ENCODE measurements around the gene NSF.
A peak's percentile ranks its signal among the peaks of the same experiment; 100 is the strongest.
"Not testable (repeated sequence)": the region's sequence is repeated elsewhere in the genome, so short reads cannot be mapped to it uniquely, and the experiment has no call there.

The NSF gene

DNA sequence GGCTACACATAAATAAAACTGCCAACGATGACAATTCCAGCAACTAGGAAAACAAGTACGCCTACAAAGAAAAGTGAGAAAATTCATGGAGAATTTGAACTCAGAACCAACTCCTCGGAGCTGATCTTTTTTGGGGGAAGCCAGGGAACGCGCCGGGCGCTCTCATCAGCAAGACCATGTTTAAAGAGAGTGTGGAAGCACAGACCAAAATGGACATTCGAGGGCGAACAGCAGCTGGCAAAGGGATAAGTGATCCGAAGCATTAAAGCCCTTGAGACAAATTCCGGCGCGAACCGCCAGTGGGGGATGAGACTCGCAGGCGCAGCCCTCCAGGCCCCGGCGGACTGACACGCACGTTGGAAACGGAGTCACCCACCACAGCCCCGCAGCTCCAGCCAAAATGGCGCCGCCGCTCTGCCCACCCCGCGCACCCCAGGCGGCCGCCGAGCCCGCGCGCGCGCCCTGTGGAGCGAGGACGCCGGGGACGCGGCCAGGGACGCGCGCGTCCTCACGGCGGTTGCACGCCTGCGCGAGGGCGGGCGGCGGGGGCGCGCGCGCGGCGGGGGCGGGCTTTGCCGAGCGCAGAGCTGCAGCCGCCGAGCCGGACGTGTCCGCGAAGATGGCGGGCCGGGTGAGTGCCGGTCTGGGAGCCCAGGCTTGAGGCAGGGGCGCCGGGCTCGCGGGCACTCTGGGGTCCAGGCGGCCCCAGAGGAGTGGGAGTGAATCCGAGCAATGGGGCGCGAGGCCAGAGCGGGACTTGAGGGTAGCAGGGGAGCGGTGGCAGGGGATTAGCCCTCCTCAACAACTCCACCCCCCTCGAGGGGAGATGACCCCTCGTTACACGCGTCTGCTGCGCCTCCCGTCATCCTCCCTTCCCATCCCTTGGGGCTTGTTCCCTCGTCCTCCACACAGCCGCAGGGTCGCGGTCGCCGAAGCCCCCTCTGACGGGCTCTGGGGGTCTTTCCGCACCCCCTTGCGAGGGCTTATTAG lies at the start of gene NSF:
Gene NSF, plus strand, starts transcription at position 513 of the 990 bp plus-strand sequence. Its CDS starts 107 bp downstream, at position 620.
- not testable (repeated sequence) for H3K4me3 Mint-ChIP-seq; H3K36me3 Mint-ChIP-seq (ENCODE audit: low read depth); H3K27me3 Mint-ChIP-seq; H3K4me1 Mint-ChIP-seq (ENCODE audit: low read depth); DNase-seq; H3K9me3 Mint-ChIP-seq; H3K27ac Mint-ChIP-seq

DNA sequence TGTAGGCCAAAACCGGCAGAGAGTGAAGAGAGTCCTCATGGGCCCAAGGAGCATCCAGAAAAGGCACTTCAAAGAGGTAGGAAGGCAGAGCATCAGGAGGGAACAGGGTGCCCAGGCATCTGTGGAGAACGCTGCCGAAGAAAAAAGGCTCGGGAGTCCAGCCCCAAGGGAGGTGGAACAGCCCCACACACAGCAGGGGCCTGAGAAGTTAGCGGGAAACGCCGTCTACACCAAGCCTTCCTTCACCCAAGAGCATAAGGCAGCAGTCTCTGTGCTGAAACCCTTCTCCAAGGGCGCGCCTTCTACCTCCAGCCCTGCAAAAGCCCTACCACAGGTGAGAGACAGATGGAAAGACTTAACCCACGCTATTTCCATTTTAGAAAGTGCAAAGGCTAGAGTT lies 41.9 kb upstream of the NSF start:
- not testable (repeated sequence) for DNase-seq; H3K4me3 Mint-ChIP-seq; H3K9me3 Mint-ChIP-seq; H3K4me1 Mint-ChIP-seq (ENCODE audit: low read depth); H3K27ac Mint-ChIP-seq; H3K36me3 Mint-ChIP-seq (ENCODE audit: low read depth); H3K27me3 Mint-ChIP-seq

- not testable (repeated sequence) for DNase-seq; H3K9me3 Mint-ChIP-seq; H3K27me3 Mint-ChIP-seq; H3K4me3 Mint-ChIP-seq; H3K36me3 Mint-ChIP-seq (ENCODE audit: low read depth); H3K4me1 Mint-ChIP-seq (ENCODE audit: low read depth); H3K27ac Mint-ChIP-seq
Measured at GRCh38 chr17:46559155-46559554, 31.3 kb upstream of the NSF start.

DNA sequence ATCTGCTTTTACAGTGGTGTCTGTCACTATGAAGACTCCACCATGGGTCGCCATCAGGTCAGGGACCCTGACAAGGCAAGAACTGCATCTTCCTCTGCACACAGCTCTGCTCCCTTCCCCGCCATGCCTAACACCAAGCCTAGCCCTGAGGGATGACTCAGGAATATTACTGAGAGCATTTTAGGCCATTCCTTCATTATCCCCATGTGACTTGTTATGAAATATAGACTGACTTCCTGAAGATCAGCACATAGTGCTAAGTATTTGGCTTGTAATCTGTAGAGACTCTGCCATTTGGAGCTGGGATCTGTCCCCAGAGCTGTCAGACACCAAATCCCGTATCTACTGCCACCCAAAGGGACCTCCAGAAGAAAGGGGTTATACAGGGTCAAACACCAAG lies 30.4 kb upstream of the NSF start:
- not testable (repeated sequence) for H3K27me3 Mint-ChIP-seq; DNase-seq; H3K27ac Mint-ChIP-seq; H3K36me3 Mint-ChIP-seq (ENCODE audit: low read depth); H3K4me3 Mint-ChIP-seq; H3K4me1 Mint-ChIP-seq (ENCODE audit: low read depth); H3K9me3 Mint-ChIP-seq

- H3K27ac Mint-ChIP-seq; DNase-seq; H3K4me1 Mint-ChIP-seq (ENCODE audit: low read depth); H3K4me3 Mint-ChIP-seq; H3K9me3 Mint-ChIP-seq; H3K36me3 Mint-ChIP-seq (ENCODE audit: low read depth); H3K27me3 Mint-ChIP-seq: not testable (repeated sequence)
Measured at GRCh38 chr17:46566284-46566683, 24.2 kb upstream of the NSF start.

- not testable (repeated sequence) for H3K27me3 Mint-ChIP-seq, H3K9me3 Mint-ChIP-seq, H3K27ac Mint-ChIP-seq
Measured at GRCh38 chr17:46566980-46567379, 23.5 kb upstream of the NSF start.

DNA sequence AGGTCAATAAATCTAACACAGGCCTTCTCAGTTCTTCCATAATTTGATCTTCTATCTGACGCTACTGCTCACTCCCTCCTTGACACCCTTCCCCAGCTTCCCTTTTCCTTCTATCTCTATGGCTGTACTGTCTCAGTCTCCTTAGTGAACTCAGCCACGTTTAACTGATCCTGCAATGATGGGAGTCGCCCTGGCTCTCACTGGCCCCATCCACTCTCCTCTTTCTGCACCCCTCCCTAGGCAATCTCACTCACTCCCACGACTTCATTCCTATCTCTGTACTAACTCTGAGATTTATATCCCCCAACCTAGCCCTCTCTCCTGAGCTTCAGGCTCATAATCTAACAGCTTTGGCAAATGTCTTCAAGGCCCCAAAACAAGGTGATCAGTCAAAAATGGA lies 18.7 kb upstream of the NSF start:
- not testable (repeated sequence) for H3K9me3 Mint-ChIP-seq; DNase-seq; H3K36me3 Mint-ChIP-seq (ENCODE audit: low read depth); H3K27me3 Mint-ChIP-seq; H3K4me1 Mint-ChIP-seq (ENCODE audit: low read depth); H3K4me3 Mint-ChIP-seq; H3K27ac Mint-ChIP-seq

More at GRCh38 chr17:46566980-46567379, 23.5 kb upstream of the NSF start:
- H3K4me3 Mint-ChIP-seq; H3K36me3 Mint-ChIP-seq (ENCODE audit: low read depth); H3K4me1 Mint-ChIP-seq (ENCODE audit: low read depth); DNase-seq: not testable (repeated sequence)

GRCh38 chr17:46579083-46580075 lies 11.1 kb upstream of the NSF start, which contains the start of gene ARL17A:
TSS of gene ARL17A (minus strand) at chr17:46579691. CDS start at chr17:46576322, 3,369 bp downstream.
- not testable (repeated sequence) for H3K4me1 Mint-ChIP-seq (ENCODE audit: low read depth); H3K36me3 Mint-ChIP-seq (ENCODE audit: low read depth); H3K4me3 Mint-ChIP-seq; H3K27ac Mint-ChIP-seq; H3K27me3 Mint-ChIP-seq; H3K9me3 Mint-ChIP-seq
- peak; percentile 68 for DNase-seq

GRCh38 chr17:46580082-46580481 lies 10.4 kb upstream of the NSF start:
- not testable (repeated sequence) for H3K9me3 Mint-ChIP-seq; H3K27ac Mint-ChIP-seq; H3K27me3 Mint-ChIP-seq; H3K4me1 Mint-ChIP-seq (ENCODE audit: low read depth); DNase-seq; H3K36me3 Mint-ChIP-seq (ENCODE audit: low read depth); H3K4me3 Mint-ChIP-seq

DNA sequence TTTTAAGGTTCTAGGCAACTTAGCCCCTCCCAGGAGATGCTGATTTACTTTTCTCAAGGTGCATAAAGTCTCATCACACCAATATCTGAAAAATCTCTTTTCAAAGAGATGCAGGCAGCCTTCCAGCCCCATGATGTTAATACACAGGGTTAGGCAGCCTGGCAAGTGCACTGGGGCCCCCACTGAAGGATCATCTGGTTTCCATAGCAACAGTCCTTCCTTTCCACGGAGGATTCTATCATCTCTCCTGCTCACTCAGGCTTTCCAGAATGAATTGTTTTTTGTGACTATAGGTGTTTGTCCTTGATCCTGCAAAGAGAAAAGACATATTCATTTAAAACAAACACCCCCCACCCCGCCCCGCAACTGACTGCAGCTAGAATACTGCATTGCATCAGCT lies 5.0 kb upstream of the NSF start:
- not testable (repeated sequence) for DNase-seq; H3K4me1 Mint-ChIP-seq (ENCODE audit: low read depth); H3K36me3 Mint-ChIP-seq (ENCODE audit: low read depth); H3K27ac Mint-ChIP-seq; H3K4me3 Mint-ChIP-seq; H3K9me3 Mint-ChIP-seq; H3K27me3 Mint-ChIP-seq

DNA sequence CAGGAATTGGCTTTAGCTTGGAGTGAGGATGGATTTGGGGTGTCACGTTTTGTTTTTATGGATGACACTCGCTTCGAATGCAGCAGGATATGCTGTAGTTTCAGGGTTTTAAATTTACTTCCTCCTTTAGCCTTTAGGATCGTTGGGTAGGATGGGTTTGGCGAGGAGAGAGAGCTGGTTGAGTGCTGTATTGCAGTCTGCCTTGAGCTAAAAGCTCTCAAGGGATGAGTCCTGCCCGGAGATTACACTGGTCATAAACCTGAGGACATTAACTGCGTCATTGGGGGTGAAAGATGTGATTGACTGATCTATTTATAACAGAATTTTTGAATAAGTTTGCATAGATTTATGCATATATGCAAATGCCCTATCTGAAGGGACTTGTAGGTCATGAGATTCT lies 863 bp downstream of the NSF start:
- H3K27ac Mint-ChIP-seq; H3K27me3 Mint-ChIP-seq; H3K4me1 Mint-ChIP-seq (ENCODE audit: low read depth); DNase-seq; H3K4me3 Mint-ChIP-seq; H3K9me3 Mint-ChIP-seq; H3K36me3 Mint-ChIP-seq (ENCODE audit: low read depth): not testable (repeated sequence)

- not testable (repeated sequence) for H3K9me3 Mint-ChIP-seq; H3K27ac Mint-ChIP-seq; H3K36me3 Mint-ChIP-seq (ENCODE audit: low read depth); DNase-seq; H3K27me3 Mint-ChIP-seq; H3K4me3 Mint-ChIP-seq; H3K4me1 Mint-ChIP-seq (ENCODE audit: low read depth)
Measured at GRCh38 chr17:46598344-46598931, 8.0 kb downstream of the NSF start.

DNA sequence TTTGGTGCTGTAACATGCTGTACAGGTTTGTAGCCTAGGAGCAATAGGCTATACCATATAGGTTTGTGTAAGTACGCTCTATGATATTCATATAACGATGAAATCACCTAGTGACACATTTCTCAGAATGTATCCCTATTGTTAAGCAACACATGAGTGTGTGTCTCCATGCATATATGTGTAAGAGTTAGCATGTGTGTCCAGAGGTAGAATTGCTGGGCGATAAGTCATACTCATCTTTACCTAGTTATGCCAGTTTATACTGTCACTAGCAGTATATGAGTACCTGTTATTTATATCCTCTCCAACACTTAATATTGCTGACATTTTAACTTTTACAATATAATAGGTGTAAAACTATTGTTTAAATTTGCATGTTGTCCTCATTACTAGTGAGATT lies 10.3 kb downstream of the NSF start:
- not testable (repeated sequence) for H3K27ac Mint-ChIP-seq; H3K9me3 Mint-ChIP-seq; H3K4me1 Mint-ChIP-seq (ENCODE audit: low read depth)

GRCh38 chr17:46603125-46603524 lies 12.7 kb downstream of the NSF start:
- not testable (repeated sequence) for H3K36me3 Mint-ChIP-seq (ENCODE audit: low read depth); H3K4me3 Mint-ChIP-seq; H3K9me3 Mint-ChIP-seq; H3K27me3 Mint-ChIP-seq; H3K27ac Mint-ChIP-seq; H3K4me1 Mint-ChIP-seq (ENCODE audit: low read depth); DNase-seq

More for the DNA sequence above, 10.3 kb downstream of the NSF start:
- not testable (repeated sequence) for H3K4me3 Mint-ChIP-seq; DNase-seq; H3K27me3 Mint-ChIP-seq; H3K36me3 Mint-ChIP-seq (ENCODE audit: low read depth)

Data from activated T-cell treated with anti-CD3 and anti-CD28 coated beads, Interleukin-2, amount 50 U/mL, for 24 hours (primary cell).